GM04503 (cell line): ENCODE data around the gene PRTN3.
"Not testable (repeated sequence)": the region's sequence is repeated elsewhere in the genome, so short reads cannot be mapped to it uniquely, and the experiment has no call there.

ENCODE experiments used
- DNase-seq: peaks from one replicate; pipeline ENCODE4 v3.0.0-alpha.2; 2012; ENCODE audit warnings: low read depth

Gene PRTN3

GRCh38 chr19:848386-848921, 7.7 kb downstream of the PRTN3 start:
- DNase-seq = no peak

DNA sequence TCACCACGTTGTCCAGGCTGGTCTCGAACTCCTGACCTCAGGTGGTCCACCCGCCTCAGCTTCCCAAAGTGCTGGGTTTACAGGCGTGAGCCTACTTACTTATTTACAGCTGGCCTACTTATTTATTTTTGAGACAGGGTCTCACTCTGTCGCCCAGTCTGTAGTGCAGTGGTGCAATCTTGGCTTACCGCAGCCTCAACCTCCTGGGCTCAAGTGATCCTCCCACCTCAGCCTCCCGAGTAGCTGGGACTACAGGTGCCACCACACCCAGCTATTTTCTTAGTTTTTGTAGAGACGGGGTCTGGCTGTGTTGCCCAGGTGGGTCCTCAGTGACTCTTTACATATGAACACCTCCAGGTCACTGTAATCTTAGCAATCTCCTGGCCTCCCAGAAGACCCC, 8.4 kb downstream of the PRTN3 start:
- not testable (repeated sequence) for DNase-seq

GRCh38 chr19:850221-850978, 9.6 kb downstream of the PRTN3 start:
- DNase-seq = peak; percentile 73

- DNase-seq = no peak
Observed at GRCh38 chr19:850979-851335, 10.2 kb downstream of the PRTN3 start.

- no peak for DNase-seq
Observed at GRCh38 chr19:852136-853013, 11.6 kb downstream of the PRTN3 start, which contains the start of gene ELANE. Gene ELANE, plus strand, starts transcription at chr19:852303. Its CDS starts 26 bp downstream, at chr19:852329.

DNA sequence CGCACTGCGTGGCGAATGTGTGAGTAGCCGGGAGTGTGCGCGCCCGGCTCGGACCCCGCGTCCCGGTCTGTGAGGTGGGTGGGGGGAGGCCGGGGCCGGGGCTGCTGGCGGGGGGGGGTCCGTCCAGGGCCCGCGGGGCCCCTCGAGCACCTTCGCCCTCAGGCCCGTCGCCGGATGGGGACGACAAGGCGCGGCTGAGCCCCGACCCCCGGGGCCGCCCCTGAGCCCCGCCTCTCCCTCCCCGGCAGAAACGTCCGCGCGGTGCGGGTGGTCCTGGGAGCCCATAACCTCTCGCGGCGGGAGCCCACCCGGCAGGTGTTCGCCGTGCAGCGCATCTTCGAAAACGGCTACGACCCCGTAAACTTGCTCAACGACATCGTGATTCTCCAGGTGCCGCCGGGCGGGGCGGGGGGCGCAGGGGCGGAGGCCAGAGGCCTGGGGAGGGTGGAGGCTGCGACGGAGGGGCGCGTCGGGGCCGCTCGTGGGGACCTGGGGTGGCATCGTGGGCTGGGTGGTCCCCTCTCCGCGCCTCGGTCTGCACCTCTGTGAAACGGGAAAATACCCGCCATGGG, 12.3 kb downstream of the PRTN3 start:
- DNase-seq = no peak

DNA sequence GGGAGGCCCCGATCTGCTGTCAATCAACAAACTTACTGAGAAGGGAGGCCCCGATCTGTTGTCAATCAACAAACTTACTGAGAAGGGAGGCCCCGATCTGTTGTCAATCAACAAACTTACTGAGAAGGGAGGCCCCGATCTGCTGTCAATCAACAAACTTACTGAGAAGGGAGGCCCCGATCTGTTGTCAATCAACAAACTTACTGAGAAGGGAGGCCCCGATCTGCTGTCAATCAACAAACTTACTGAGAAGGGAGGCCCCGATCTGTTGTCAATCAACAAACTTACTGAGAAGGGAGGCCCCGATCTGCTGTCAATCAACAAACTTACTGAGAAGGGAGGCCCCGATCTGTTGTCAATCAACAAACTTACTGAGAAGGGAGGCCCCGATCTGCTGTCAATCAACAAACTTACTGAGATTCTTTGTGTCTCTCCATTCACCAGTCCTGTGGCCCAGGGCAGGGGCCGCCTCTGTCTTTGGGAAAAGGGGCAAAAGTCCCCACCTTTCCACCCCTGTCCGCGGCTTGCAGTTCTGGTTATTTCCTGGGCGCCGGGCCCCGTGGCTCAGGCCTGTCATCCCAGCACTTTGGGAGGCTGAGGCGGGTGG, 12.9 kb downstream of the PRTN3 start:
- DNase-seq = not testable (repeated sequence)

GRCh38 chr19:854549-854948, 13.8 kb downstream of the PRTN3 start:
- no peak for DNase-seq

GRCh38 chr19:855142-855541, 14.3 kb downstream of the PRTN3 start:
- no peak for DNase-seq

DNA sequence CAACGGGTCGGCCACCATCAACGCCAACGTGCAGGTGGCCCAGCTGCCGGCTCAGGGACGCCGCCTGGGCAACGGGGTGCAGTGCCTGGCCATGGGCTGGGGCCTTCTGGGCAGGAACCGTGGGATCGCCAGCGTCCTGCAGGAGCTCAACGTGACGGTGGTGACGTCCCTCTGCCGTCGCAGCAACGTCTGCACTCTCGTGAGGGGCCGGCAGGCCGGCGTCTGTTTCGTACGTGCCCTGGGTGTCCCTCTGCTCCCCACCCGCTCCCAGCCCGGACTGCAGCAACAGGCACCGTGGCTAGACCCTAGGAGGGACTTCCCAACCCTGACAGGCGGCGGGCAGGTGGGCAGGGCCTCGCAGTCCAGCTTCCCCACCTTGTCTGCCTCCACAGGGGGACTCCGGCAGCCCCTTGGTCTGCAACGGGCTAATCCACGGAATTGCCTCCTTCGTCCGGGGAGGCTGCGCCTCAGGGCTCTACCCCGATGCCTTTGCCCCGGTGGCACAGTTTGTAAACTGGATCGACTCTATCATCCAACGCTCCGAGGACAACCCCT, 14.8 kb downstream of the PRTN3 start:
- DNase-seq = no peak

DNA sequence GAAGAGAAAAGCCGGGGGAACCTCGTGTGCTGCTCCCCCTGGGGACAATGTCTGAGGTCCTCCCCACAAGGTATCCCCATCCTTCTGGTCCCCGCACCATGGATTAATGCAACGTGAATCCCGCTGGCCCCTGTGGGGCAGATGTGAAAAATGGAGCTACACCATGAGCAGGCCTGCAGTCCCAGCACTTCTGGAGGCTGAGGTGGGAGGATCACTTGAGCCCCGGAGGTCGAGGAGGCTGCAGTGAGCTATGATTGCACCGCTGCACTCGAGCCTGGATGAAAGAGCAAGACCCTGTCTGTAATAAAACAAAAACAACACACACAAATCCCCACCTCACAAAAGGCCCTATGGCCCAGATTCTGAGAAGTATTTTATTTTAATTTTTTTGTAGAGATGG, 17.5 kb downstream of the PRTN3 start:
- DNase-seq = no peak

DNA sequence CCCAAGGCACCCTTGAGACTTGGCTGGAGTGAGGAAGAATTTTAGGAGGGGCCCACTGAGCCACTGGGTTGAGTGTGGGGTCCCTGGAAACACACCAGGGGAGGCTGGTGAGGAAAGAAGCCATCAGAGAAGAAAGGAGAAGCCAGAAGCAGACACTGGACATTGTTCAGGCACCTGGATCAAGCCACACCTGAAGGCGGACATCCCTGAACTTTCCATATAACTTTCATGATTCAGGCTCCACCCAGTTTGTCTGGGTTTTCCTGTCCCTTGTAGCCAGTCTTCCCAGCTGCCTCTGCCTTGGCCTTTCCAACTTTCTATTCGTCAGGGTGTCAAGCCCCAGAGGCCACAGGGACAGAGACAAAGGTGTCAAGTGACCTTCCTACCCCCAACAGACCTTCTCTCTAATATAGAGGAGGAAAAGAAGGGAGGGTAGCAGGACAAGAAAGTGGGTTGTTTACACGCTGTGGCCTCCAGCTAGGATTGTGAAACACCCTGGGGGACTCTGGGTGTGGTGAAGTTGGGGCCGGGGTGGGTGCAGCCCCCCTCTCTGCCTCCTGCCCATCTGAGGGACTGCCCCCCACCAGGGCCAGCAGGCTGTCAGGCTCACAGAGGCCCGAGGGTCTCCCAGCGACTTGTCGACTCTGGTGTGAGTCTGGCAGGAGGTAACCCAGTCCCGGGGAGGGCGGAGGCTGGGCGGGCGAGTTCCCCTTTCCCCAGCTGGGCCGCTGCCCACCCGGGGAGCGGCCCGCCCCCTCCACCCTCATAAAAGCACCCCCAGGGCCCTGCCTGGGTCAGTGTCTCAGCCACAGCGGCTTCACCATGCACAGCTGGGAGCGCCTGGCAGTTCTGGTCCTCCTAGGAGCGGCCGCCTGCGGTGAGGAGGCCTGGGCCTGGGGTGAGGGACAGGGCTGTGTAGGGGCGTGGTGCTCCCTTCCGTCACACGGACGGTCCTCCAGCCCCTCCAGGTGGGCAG, 18.4 kb downstream of the PRTN3 start, which contains the start of gene CFD:
Gene CFD (plus strand): TSS at position 797 of the 976 bp plus-strand sequence. CDS start 26 bp downstream, at position 823.
- DNase-seq = no peak

DNA sequence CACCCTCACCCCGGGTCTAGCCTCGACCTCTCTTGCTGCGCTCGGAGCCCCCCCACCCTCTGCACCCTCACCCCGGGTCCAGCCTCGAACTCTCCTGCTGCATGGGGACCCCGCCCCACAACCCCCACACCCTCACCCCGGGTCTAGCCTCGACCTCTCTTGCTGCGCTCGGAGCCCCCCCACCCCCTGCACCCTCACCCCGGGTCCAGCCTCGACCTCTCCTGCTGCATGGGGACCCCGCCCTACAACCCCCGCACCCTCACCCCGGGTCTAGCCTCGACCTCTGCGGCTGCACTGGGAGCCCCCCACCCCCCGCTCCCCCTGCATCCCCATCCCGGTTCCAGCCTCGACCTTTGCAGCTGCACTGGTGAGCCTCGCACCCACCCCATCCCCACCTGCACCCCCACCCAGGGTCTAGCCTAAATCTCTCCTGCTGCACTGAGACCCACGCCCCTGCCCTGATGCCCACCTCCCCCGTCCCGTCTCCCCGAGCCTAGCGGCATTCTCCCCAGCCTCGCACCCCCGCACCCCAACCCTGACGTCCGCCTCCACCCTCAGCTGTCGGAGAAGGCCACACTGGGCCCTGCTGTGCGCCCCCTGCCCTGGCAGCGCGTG, 20.4 kb downstream of the PRTN3 start:
- no peak for DNase-seq

- no peak for DNase-seq
Observed at GRCh38 chr19:861756-862580, 21.2 kb downstream of the PRTN3 start.

GRCh38 chr19:862581-863314, 21.9 kb downstream of the PRTN3 start:
- DNase-seq = no peak

DNA sequence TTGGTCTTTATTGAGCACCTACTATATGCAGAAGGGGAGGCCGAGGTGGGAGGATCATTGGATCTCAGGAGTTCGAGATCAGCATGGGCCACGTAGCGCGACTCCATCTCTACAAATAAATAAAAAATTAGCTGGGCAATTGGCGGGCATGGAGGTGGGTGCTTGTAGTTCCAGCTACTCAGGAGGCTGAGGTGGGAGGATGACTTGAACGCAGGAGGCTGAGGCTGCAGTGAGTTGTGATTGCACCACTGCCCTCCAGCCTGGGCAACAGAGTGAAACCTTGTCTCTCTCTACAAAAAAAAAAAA, 22.5 kb downstream of the PRTN3 start:
- no peak for DNase-seq

- DNase-seq = no peak
Observed at GRCh38 chr19:866769-867300, 26.0 kb downstream of the PRTN3 start.

GRCh38 chr19:867301-867793, 26.5 kb downstream of the PRTN3 start:
- no peak for DNase-seq
